CD4-positive, alpha-beta T cell treated with Interleukin-21 for 1 hour (primary cell): ENCODE data around the gene SCAF8.
"Not testable (repeated sequence)": the region's sequence is repeated elsewhere in the genome, so short reads cannot be mapped to it uniquely, and the experiment has no call there.

Source experiments
- DNase-seq: peaks from one replicate; pipeline ENCODE4 v3.0.0-alpha.2; 2020

The SCAF8 gene, protein sequence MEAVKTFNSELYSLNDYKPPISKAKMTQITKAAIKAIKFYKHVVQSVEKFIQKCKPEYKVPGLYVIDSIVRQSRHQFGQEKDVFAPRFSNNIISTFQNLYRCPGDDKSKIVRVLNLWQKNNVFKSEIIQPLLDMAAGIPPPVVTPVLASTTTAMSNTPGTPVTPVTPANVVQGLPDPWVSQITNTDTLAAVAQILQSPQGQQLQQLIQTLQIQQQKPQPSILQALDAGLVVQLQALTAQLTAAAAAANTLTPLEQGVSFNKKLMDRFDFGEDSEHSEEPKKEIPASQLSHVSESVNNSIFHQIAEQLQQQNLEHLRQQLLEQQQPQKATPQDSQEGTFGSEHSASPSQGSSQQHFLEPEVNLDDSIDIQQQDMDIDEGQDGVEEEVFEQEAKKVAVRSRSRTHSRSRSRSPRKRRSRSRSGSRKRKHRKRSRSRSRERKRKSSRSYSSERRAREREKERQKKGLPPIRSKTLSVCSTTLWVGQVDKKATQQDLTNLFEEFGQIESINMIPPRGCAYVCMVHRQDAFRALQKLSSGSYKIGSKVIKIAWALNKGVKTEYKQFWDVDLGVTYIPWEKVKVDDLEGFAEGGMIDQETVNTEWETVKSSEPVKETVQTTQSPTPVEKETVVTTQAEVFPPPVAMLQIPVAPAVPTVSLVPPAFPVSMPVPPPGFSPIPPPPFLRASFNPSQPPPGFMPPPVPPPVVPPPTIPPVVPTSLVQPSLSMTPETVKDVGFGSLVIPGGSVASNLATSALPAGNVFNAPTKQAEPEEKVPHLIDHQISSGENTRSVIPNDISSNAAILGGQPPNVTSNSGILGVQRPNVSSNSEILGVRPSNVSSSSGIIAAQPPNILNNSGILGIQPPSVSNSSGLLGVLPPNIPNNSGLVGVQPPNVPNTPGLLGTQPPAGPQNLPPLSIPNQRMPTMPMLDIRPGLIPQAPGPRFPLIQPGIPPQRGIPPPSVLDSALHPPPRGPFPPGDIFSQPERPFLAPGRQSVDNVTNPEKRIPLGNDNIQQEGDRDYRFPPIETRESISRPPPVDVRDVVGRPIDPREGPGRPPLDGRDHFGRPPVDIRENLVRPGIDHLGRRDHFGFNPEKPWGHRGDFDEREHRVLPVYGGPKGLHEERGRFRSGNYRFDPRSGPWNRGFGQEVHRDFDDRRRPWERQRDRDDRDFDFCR (N-terminal part only)

DNA sequence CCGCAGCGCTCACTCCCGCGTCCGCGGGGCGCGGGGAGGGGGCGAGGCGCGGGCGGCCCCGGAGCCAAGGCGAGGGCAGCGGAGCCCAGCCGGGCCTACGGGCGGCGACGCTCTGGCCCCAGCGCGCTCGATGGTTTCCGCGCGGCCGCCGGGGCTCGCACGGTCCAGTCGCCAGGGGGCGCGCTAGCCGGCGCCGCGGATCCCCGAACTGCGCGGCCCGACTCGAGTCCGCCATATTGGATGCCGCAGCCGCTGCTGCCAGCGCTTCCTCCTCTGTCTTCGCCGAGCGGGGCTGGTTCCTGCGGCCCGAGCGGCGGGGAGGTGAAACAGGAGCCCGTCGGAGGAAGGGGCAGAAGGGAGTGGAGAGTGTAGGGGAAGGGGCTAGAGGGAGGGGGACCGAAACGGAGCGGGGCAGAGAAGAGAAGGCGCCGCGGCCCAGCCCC lies at the start of gene SCAF8:
Gene SCAF8, plus strand, starts transcription at position 234 of the 443 bp plus-strand sequence. CDS start 485 bp downstream, outside the sequence.
- peak; percentile 88 for DNase-seq

DNA sequence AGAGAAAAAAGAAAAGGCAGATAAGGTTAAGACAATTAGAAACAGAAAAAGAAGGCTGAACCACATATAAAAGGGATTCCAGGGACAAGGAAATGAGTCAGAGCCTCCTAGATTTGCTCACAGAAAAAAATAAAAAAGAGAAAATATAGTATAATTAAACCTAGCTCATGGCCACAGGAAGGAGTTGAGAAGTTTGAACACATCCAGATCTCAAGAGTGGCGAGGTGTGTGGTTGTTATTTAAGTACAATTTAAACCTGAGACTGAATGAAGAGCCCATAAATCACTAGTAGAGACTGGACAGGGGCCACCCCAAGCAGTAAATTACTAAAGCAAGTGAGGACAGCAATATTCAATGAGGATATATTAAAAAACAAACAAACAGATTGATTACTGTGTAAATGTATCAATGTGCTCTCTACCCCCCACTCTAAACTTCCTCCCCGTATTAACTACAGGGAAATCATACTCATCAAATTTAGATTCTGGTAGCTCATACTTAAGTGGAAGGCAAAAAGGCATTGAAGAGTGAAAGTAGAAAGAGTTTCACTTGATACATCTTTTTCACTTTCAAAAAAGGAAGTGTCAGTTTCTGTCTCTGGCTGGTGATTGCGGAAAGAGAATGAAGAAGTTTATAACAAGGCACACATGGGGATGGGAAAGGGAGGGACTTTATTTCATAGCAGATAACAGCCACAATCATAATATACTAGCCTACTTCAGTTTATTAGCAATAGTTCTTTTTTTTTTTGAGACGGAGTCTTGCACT lies 49.3 kb upstream of the SCAF8 start:
- DNase-seq = no peak

GRCh38 chr6:154686162-154686561 lies 47.1 kb upstream of the SCAF8 start:
- no peak for DNase-seq

- DNase-seq = no peak
Measured at GRCh38 chr6:154689493-154690255, 43.5 kb upstream of the SCAF8 start.

GRCh38 chr6:154690857-154691256 lies 42.4 kb upstream of the SCAF8 start:
- DNase-seq = no peak

- no peak for DNase-seq
Measured at GRCh38 chr6:154696661-154697060, 36.6 kb upstream of the SCAF8 start.

GRCh38 chr6:154703124-154703523 lies 30.1 kb upstream of the SCAF8 start:
- DNase-seq = no peak

DNA sequence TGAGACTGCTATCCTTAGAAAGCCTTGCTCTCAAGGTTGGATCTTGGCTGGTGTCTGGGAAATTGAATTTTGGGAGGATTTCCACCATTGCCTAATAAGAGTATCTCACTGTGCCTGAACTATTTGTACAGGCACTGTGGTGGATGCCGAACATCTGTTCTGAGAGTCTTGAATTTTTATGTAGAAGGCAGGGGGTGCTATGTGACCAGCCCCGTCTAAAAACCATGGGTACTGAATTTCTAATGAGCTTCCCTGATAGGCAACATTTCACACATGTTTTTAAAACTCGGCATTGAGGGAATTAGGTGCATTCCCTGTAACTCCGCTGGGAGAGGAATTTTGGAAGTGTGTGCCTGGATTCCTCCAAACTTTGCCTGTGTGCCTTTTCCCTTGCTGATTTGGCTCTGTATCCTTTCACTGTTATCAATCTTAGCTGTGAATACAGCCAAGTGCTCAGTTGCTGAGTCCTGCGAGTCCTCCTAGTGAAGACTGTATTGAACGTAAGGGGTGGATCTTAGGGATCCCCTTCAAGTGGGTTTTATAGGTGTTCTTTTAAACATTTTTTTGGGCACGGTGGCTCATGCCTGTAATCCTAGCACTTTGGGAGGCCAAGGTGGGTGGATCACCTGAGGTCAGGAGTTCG lies 27.6 kb upstream of the SCAF8 start:
- peak; percentile 6 for DNase-seq

DNA sequence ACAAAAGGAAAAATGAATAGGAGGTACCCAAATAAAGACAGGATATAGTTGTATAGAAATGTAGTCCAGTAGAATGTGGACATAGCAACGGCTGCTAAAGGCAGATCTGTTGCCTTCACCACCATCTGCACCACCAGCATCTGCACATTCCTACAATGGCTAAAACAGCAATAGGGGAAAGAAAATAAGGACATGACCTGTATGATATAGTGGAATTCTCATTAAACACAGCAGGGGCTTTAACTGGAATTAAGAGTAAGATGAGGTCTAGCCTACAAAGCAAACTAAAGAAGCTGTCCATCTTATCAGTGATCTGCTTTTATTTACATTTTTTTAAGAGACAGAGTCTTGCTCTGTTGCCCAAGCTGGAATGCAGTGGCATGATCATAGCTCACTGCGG lies 26.8 kb upstream of the SCAF8 start:
- DNase-seq = no peak

DNA sequence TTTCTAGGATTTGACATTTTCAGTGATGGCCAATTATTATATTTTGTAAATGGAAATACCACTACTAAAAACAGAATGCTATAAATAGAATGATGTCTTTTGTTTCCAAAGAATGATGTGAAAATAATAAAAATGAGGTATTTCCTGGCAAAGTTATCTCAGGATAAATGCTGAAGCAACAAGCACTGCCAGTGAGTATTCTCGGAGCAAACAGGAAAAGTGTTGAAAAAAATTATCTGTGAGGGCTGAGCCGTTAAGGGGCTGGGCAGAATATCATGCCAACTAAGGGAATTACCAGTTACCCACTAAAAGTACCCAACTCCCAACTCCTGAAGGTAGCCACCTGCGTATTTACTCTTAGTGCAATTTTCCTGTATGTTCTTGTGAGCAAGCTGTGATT lies 23.6 kb upstream of the SCAF8 start:
- no peak for DNase-seq

GRCh38 chr6:154710689-154711088 lies 22.5 kb upstream of the SCAF8 start:
- DNase-seq = no peak

DNA sequence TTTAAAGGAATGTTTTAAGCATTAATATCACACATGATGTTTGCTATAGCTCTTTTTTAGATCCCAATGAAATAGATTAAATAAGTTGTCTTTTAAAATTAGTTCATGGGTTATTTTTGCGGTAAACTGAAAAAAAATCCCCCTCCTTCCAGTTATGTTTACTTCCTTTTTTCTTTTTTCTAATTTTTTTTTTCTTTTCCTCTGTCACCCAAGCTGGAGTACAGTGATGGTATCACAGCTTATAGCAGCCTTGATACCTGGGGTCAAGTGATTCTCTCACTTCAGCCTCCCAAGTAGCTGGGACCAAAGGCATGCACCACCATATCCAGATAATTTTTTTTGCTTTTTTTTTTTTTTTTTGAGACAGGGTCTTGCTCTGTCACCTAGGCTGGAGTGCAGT lies 17.8 kb upstream of the SCAF8 start:
- no peak for DNase-seq

- DNase-seq = not testable (repeated sequence)
Measured at GRCh38 chr6:154716350-154716749, 16.9 kb upstream of the SCAF8 start.

- DNase-seq = no peak
Measured at GRCh38 chr6:154719433-154719832, 13.8 kb upstream of the SCAF8 start.

- DNase-seq = no peak
Measured at GRCh38 chr6:154719854-154720253, 13.4 kb upstream of the SCAF8 start.

GRCh38 chr6:154721460-154721859 lies 11.8 kb upstream of the SCAF8 start:
- DNase-seq = no peak

GRCh38 chr6:154726887-154727286 lies 6.3 kb upstream of the SCAF8 start:
- DNase-seq = no peak

DNA sequence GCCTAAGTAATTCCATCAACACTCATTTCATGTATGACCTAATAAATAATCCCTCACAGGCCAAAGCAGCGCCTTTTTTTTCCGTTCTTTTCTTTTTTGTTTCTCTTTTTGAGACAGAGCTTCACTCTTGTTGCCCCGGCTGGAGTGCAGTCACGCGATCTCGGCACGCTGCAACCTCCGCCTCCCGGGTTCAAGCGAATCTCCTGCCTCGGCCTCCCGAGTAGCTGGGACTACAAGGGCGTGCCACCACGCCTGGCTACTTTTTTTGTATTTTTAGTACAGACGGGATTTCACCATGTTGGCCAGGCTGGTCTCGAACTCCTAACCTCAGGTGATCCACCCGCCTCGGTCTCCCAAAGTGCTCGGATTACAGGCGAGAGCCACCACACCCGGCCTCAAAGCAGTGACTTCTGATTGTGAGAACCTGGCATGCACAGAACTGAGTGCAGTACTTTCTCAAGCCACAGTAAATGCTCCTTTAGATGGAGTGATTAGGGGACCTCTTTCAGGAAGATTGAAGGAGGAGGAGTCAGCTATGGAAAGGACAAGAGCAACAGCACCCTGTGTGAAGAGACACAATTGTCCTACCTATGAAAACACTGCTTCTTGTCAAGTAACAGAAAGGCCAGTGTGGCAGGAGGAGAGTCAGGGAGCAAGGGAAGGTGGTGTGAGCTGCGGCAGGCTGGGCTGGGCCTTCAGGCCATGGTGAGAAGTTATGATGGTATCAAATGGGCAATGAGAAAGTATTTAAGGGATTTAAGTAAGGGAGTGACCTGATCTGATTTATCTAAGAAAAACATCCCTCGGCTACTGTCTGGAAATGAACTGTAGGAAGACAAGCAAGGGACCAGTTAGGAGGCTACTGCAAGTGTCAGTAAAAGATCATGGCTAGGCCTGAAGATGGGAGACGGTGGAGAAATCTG lies 1.7 kb upstream of the SCAF8 start:
- no peak for DNase-seq

- no peak for DNase-seq
Measured at GRCh38 chr6:154732538-154733182, 556 bp upstream of the SCAF8 start.
